Measurements from ENCODE around the gene KRT74. TPM values are rescaled to one million over a fixed set of nuclear protein-coding genes. Genes with fewer than 3 reads are reported as not detected.

KRT74 gene
- total and polyA plus RNA-seq, 10 of the 15 experiments (the other 5 are each of a cell fraction or from before 2014, with no cell fraction given) = not detected

GRCh38 chr12:52607314-52607713, 33.7 kb upstream of the KRT74 start:
- H3K4me3 ChIP-seq = no peak overlapping the region
- intact Hi-C loops (cut with micrococcal nuclease; ENCODE audit: unreplicated experiment) = no loop called here
- no peaks in the 10 kb centered on the region for H4K20me1 ChIP-seq (ENCODE audit: control insufficient read depth, insufficient read depth)
- TF ChIP-seq RAD21 (IDR thresholded peaks at IDR 0.05; ENCODE audit: insufficient read depth, low read depth, low read length) (no peak), TAF1 (IDR thresholded peaks at IDR 0.05; ENCODE audit: borderline replicate concordance, low read depth, low read length) (no peak), BCL11A (IDR thresholded peaks at IDR 0.05; ENCODE audit: low read depth, low read length) (no peak), WRNIP1 (IDR thresholded peaks at IDR 0.05; ENCODE audit: borderline replicate concordance, low read depth, low read length) (no peak), CBX3 (IDR thresholded peaks at IDR 0.05; ENCODE audit: borderline replicate concordance, low read depth) (no peak), EED (IDR thresholded peaks at IDR 0.05; ENCODE audit: low read depth) (no peak), TBL1XR1 (IDR thresholded peaks at IDR 0.05; ENCODE audit: low read depth, low read length) (no peak), HDAC6 (IDR thresholded peaks at IDR 0.05; ENCODE audit: unreplicated experiment) (no peak), NFYA (IDR thresholded peaks at IDR 0.05; ENCODE audit: borderline replicate concordance, low read depth, low read length) (no peak), RELA (IDR thresholded peaks at IDR 0.05; ENCODE audit: borderline replicate concordance, partially characterized antibody) (no peak), EP300 (IDR thresholded peaks at IDR 0.05; ENCODE audit: borderline replicate concordance in 1 of 2, control insufficient read depth in 1 of 2, low read depth in 2 of 2, low read length in 2 of 2) (no peak), SPI1 (IDR thresholded peaks at IDR 0.05; ENCODE audit: borderline replicate concordance, insufficient read depth, low read depth, low read length) (no peak), BCLAF1 (IDR thresholded peaks at IDR 0.05) (no peak), RUNX3 (IDR thresholded peaks at IDR 0.05; ENCODE audit: low read length) (no peak), CTCF (IDR thresholded peaks at IDR 0.05 in 2 of 3, conservative IDR thresholded peaks at IDR 0.05 in 1 of 3; ENCODE audit: control insufficient read depth in 2 of 3, extremely low read depth in 1 of 3, insufficient read depth in 1 of 3, low read depth in 3 of 3, low read length in 3 of 3) (no peak)
- H3K9me3 ChIP-seq (replicated peaks; ENCODE audit: control insufficient read depth, insufficient read depth, low read length) = no peaks in the 10 kb centered on the region
- SMC1A ChIA-PET (ENCODE audit: uncharacterized antibody, unreplicated experiment) = no interaction called here
- no peaks in the 10 kb centered on the region for H3K4me1 ChIP-seq (ENCODE audit: control insufficient read depth, insufficient read depth, low read length)
- no TSS peak for BruUV-seq (replicated peaks)
- H2AFZ ChIP-seq (ENCODE audit: control insufficient read depth, low read depth, low read length) = no peak overlapping the region
- no peak overlapping the region for H3K9ac ChIP-seq (ENCODE audit: control insufficient read depth, insufficient read depth, low read length)
- no peak overlapping the region for H3K4me2 ChIP-seq (ENCODE audit: control insufficient read depth, insufficient read depth)
- no peak for ATAC-seq
- CTCF ChIA-PET = no interaction called here
- RAD21 ChIA-PET (ENCODE audit: unreplicated experiment) = no interaction called here
- in situ Hi-C loops (cut with MboI) = no loop called here
- no peak overlapping the region for H3K27ac ChIP-seq (ENCODE audit: control insufficient read depth, insufficient read depth)
- H3K79me2 ChIP-seq (ENCODE audit: control insufficient read depth, insufficient read depth, low read length) = no peaks in the 10 kb centered on the region
- H3K27me3 ChIP-seq (replicated peaks in 1 of 2; ENCODE audit: control insufficient read depth in 2 of 2, insufficient read depth in 2 of 2, low read length in 1 of 2) = peaks cover 0 to 3% of the 10 kb centered on the region in 2 experiments; a peak in 2 of 4 replicates
- POLR2A ChIA-PET = no interaction called here
- H3K36me3 ChIP-seq (ENCODE audit: control insufficient read depth in 2 of 2, insufficient read depth in 2 of 2, low read length in 1 of 2) = no peaks in the 10 kb centered on the region
- WGBS (ENCODE audit: insufficient coverage, insufficient replicate concordance, low lambda C conversion rate, missing lambda C conversion rate) = 0% methylated on average over 1 of the region's 1 CpG
- FAIRE-seq = no peak
- no peak for DNase-seq (ENCODE audit: low read depth, low spot score)
